HFF-Myc (cell line): ENCODE results near the gene TM4SF4.

Source experiments
- DNase-seq: peaks from one replicate; pipeline ENCODE4 v3.0.0-alpha.2; 2011; ENCODE audit warnings: low read depth; ENCODE audit errors: extremely low read depth
- H3K4me3 ChIP-seq: replicated peaks from 2 replicates; pipeline ENCODE4 v1.5.1; 2011; ENCODE audit warnings: low read depth, mild to moderate bottlenecking, control low read depth, low read length
- CTCF ChIP-seq: IDR thresholded peaks from 2 replicates; pipeline ENCODE4 v1.5.1; 2012; ENCODE audit warnings: mild to moderate bottlenecking, low read depth, low read length, control low read depth; ENCODE audit errors: missing control alignments

TM4SF4 gene

GRCh38 chr3:149474250-149474817 is at the start of gene TM4SF4:
Gene TM4SF4, plus strand, starts transcription at chr3:149474697. Its CDS starts 181 bp downstream, at chr3:149474878.
- DNase-seq: no peak
- H3K4me3 ChIP-seq: no peak within 1 kb of the TSS
- no peak for TF ChIP-seq CTCF

- no peak for DNase-seq
Observed at GRCh38 chr3:149424918-149425317, 49.6 kb upstream of the TM4SF4 start.

GRCh38 chr3:149426325-149426724 is 48.2 kb upstream of the TM4SF4 start:
- no peak overlapping the region for H3K4me3 ChIP-seq
- no peak for DNase-seq
- no peak for TF ChIP-seq CTCF

More at GRCh38 chr3:149424918-149425317, 49.6 kb upstream of the TM4SF4 start:
- no peak overlapping the region for H3K4me3 ChIP-seq
- TF ChIP-seq CTCF: no peak

- TF ChIP-seq CTCF: no peak
- no peak for DNase-seq
- no peak overlapping the region for H3K4me3 ChIP-seq
Observed at GRCh38 chr3:149428087-149428486, 46.4 kb upstream of the TM4SF4 start.

- H3K4me3 ChIP-seq: no peak overlapping the region
- DNase-seq: no peak
- TF ChIP-seq CTCF: no peak
Observed at GRCh38 chr3:149430216-149430615, 44.3 kb upstream of the TM4SF4 start.

GRCh38 chr3:149432149-149432548 is 42.3 kb upstream of the TM4SF4 start:
- no peak for DNase-seq
- H3K4me3 ChIP-seq: no peak overlapping the region
- TF ChIP-seq CTCF: no peak
